ENCODE data around the gene ATP2B2.
"Not testable (repeated sequence)": the region's sequence is repeated elsewhere in the genome, so short reads cannot be mapped to it uniquely, and the experiment has no call there.

Gene ATP2B2

DNA sequence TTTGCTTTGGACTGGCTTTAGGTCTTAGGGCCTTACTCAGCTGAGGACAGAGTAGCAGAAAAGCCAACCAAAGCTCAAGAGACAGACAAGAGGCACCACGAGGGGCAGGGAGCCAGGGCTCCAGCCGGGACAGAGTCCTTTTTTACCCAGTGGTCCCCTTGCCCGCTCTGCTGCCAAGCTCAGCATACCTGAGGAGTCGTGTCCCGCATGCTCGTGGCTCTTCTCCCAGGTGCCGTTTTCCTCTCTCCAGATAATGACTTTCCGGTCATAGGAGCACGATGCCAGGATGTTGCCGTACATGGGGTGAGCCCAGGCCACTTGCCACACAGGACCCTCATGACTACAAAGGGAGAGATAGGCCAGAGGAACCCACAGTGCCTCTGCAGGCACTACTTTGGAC is 193.0 kb downstream of the ATP2B2 start:
- DNase-seq (ENCODE audit: low read depth, low spot score) = no peak
- no peak overlapping the region for H3K4me3 ChIP-seq (ENCODE audit: low read length)

DNA sequence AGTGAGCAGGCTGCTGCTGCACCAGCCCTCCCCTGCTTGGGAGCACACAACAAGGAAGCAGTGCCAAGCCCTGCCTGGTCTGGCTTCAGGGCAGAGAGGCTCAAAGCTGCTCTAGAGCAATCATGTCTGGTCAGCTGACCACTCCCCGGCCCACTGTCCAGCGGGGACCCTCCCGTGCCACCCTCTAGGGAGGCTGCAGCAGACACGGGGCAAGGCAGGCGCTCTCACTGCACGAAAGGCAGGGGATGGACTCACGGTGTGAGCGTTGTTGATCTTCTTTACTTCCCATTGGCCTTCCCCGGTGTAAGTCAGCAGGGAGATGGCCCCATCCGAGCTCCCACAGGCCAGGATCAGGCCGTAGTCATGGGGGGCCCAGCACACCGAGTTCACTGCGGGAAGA is 193.7 kb downstream of the ATP2B2 start:
- H3K4me3 ChIP-seq (ENCODE audit: low read length) = no peak overlapping the region
- DNase-seq (ENCODE audit: low read depth, low spot score) = no peak

DNA sequence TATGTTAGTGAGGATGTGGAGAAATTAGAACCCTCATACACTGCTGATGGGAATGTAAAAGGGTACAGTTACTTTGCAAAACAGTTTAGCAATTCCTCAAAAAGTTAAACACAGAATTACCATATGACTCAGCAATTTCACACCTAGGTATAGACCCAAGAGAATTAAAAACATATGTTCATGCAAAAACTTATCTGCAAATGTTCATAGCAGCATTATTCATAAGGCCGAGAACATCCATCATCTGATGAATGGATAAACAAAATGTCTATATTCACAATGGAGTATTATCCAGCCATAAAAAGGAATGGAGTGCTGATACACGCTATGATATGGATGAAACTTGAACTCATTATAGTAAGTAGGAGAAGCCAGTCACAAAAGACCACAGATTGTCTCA is 194.8 kb downstream of the ATP2B2 start:
- DNase-seq (ENCODE audit: low read depth, low spot score) = no peak
- H3K4me3 ChIP-seq (ENCODE audit: low read length) = no peak overlapping the region

DNA sequence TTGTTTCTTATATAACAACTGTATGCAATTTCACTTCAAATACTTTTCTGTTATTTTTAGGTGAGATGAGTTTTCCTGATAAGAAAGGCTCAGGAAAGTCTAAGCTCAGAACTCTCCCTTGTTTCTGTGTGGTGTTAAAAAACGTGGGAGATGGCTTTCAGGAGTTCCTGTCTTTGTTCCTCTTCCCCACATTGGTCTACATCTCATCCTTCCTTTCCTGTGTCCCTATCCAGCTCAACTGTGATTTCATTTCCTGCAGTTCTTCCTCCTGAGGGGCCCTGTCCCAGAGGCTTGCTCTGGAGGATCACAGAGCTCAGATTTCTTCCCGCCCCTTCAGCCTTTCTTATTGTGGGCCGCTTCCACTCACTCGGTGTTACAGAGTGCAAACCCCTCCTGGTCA is 195.7 kb downstream of the ATP2B2 start:
- DNase-seq (ENCODE audit: low read depth, low spot score) = no peak
- no peak overlapping the region for H3K4me3 ChIP-seq (ENCODE audit: low read length)

DNA sequence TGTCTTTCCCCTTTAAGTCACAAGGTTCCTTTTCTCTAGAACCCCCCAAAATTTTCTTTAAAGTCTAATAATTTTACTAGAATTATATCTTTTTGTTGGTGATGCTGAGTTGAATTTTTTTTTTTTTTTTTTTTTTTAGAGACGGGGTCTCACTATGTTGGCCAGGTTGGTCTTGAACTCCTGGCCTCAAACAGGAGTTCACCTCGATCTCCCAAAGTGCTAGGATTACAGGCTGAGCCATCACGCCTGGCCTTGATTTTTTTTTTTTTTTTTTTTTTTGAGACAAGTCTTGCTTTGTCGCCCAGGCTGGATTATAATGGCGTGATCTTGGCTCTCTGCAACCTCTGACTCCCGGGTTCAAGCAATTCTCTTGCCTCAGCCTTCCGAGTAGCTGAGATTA is 196.7 kb downstream of the ATP2B2 start:
- DNase-seq (ENCODE audit: low read depth, low spot score) = no peak
- H3K4me3 ChIP-seq (ENCODE audit: low read length) = no peak overlapping the region

DNA sequence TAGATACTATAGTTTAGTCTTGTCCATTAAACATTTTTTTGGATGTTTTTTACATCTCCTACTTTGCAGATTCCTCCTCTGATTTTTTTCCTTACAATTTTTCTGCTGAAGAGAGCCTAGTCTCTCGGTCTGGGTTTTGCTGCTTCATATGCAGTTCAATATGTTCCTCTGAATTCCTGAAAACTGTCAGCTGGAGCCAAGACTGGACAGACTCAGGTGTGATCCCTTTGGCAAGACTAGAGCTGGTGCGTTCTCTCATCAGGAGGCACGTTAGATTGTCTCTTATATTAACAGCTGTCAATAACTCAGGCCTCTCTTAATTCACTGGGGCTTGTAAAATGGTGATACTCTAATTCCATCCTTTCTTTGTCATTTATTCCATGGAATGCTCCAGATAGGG is 199.2 kb downstream of the ATP2B2 start:
- no peak for DNase-seq (ENCODE audit: low read depth, low spot score)
- H3K4me3 ChIP-seq (ENCODE audit: low read length) = no peak overlapping the region

DNA sequence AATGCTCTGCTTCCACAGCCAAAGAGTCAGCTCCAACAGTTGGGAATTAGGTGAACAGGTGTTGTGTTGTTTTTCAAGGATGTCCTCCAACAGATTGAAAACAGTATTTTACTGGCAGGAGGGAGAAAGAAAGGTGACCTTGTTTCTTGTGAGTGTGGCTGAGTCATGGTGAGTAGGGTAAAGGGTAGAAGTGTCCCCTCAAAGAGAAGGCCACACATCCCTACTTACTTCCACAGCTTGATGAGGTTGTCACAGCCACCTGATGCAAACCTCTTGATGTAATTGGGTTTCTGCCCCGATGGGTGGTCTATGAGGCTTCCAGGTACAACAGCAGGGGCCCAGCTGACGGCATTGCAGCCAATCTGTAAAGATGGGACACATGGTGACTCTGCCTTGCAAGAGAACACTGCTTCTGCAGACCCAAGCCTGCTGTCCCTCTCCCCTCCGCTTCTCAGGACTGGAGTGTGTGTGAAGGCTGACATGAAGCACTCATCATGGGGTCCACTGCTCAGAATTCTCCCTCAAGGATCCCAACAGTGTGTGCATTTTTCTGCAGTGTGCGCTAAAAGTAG is 200.0 kb downstream of the ATP2B2 start:
- DNase-seq (ENCODE audit: low read depth, low spot score) = no peak
- no peak overlapping the region for H3K4me3 ChIP-seq (ENCODE audit: low read length)

DNA sequence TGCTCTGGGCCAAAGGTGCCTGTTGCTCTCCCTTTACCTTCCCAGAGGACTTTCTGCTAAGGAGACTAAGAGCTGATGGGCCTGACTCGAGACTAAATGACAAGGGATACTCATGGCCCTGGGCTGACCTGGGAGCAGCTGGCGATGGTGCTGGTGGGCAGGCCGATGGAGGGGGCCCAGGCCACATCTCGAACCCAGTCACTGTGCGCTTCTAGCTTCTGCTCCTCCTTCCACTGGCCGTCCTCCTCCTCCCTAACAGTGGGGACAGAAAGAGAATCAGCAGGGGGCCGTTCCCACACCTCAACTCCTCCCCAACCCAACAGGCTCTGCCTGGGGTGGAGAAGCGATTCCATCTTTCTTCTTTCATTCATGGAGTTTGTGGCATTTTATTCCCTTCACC is 200.5 kb downstream of the ATP2B2 start:
- H3K4me3 ChIP-seq (ENCODE audit: low read length) = no peak overlapping the region
- DNase-seq (ENCODE audit: low read depth, low spot score) = no peak

DNA sequence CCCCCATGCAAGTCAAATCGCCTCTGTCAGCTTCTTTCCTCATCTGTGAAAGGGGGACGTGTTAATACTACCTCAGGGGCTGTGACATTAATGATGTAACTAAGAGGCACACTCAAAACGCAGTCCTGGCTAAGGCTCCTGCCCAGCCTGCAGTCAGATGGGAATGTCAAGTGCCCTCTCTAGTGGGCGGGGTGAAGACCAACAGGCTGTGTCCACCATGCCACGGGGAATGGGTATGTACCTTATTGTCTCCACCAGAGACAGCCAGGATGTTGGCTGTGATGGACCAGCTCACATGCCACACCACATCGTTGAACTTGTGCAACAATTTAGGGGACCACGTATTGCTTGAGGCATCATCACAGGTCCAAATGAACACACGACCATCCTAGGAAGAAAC is 201.6 kb downstream of the ATP2B2 start:
- no peak for DNase-seq (ENCODE audit: low read depth, low spot score)
- no peak overlapping the region for H3K4me3 ChIP-seq (ENCODE audit: low read length)

DNA sequence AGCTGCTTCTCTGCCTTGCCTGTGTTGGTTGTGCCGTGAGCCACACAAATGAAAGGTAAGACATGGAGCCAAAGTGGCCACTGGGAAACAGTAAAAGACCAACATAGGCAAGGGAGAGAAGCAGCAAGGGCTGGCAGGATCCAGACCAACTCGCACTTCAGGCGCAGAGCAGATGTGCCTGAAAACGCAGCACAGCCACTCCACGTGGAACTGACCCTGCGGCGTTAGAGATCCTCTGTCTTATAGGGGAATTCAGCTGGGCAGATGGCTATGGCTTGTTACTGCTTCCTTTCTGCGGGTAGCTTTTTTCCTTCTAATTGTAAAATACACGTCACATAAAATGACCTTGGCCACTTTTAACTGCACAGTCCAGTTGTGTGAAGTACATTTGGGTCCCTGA is 202.3 kb downstream of the ATP2B2 start:
- H3K4me3 ChIP-seq (ENCODE audit: low read length) = no peak overlapping the region
- DNase-seq (ENCODE audit: low read depth, low spot score) = no peak

DNA sequence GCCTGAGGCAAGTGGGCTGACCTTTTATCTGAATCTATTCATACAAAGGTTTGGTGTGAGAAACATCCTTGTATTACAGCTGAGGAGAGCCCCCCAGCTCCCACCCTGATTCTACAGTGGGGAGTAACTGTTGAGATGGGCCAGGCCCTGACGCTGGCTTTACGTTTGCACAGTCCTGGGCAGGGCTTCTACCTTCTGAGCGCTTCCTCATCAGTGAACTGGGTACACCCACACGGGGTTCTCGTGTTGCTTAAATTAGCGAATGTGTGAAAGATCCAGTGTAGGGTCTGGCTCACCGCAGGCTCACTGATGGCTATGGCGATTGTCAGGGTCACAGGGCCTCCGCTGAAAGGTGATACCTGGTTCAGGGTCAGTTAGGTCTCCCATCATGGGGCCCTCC is 205.3 kb downstream of the ATP2B2 start:
- no peak overlapping the region for H3K4me3 ChIP-seq (ENCODE audit: low read length)
- DNase-seq (ENCODE audit: low read depth, low spot score) = no peak

DNA sequence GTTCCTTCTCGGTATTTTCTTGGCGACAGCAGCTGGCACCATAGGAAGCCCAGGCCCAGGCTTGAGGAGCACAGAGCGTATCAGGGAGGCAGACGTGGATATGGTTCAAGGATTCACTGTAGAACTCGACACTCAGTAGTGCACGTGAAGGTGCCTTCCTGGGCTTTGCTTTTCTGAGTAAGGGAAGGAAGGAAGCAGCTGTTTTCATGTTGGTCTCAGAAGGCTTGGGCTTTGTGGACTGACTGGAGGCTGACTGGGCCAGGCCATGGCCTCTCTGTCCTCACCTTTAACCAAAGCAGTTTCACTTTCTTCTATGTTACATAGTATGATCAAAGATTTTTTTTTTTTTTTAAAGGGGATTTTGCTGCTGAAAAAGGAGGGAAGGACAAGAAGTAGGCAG is 205.7 kb downstream of the ATP2B2 start:
- no peak overlapping the region for H3K4me3 ChIP-seq (ENCODE audit: low read length)
- no peak for DNase-seq (ENCODE audit: low read depth, low spot score)

DNA sequence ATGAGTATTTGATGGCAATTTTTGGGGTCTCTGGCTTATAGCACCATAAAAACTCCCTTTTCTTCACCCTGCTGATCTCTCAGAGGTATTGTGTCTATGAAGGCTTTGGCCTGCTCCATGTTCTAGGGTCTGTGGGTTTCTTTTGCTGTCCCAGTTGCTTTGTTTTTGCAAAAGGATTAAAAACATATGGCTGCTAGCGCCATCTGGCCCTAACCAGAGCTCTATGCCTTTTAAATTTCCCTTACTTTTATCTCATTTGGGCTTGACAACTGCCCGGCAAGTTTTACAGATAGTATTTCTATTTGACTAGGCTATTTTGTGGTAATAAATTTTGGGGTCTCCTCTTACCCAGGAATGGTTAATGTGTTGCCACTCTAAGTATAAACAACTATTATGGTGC is 206.2 kb downstream of the ATP2B2 start:
- DNase-seq (ENCODE audit: low read depth, low spot score) = no peak
- no peak overlapping the region for H3K4me3 ChIP-seq (ENCODE audit: low read length)

DNA sequence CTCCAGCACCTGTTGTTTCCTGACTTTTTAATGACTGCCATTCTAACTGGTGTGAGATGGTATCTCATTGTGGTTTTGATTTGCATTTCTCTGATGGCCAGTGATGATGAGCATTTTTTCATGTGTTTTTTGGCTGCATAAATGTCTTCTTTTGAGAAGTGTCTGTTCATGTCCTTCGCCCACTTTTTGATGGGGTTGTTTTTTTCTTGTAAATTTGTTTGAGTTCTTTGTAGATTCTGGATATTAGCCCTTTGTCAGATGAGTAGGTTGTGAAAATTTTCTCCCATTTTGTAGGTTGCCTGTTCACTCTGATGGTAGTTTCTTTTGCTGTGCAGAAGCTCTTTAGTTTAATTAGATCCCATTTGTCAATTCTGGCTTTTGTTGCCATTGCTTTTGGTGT is 207.3 kb downstream of the ATP2B2 start:
- DNase-seq (ENCODE audit: low read depth, low spot score); H3K4me3 ChIP-seq (ENCODE audit: low read length): not testable (repeated sequence)

DNA sequence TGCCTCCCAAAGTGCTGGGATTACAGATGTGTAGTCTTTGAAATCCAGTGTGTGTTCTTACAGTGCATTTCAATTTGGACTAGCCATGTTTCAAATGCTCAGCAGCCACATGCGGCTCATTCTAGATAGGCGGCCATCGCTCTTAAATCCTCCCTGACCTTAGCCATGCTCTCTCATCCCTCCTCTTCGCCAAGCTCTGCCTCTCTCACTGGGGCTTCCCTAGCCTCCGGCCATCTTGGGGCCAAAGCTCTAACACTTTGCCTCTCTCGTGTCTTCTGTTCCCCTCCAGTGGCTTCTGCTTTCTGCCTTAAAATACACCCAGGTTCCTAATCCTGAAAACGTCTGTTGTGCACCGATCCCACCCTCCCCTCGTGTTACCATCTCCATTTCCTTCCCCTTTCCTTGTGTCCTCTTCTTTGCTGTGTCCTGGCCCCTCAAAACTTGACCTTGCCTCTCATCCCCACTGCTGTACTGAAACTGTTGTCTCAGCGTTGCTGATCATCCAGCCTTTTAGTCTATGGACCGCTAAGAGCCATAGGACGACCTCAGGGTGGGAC is 211.3 kb downstream of the ATP2B2 start:
- H3K4me3 ChIP-seq (ENCODE audit: low read length) = no peak overlapping the region
- DNase-seq (ENCODE audit: low read depth, low spot score) = no peak

DNA sequence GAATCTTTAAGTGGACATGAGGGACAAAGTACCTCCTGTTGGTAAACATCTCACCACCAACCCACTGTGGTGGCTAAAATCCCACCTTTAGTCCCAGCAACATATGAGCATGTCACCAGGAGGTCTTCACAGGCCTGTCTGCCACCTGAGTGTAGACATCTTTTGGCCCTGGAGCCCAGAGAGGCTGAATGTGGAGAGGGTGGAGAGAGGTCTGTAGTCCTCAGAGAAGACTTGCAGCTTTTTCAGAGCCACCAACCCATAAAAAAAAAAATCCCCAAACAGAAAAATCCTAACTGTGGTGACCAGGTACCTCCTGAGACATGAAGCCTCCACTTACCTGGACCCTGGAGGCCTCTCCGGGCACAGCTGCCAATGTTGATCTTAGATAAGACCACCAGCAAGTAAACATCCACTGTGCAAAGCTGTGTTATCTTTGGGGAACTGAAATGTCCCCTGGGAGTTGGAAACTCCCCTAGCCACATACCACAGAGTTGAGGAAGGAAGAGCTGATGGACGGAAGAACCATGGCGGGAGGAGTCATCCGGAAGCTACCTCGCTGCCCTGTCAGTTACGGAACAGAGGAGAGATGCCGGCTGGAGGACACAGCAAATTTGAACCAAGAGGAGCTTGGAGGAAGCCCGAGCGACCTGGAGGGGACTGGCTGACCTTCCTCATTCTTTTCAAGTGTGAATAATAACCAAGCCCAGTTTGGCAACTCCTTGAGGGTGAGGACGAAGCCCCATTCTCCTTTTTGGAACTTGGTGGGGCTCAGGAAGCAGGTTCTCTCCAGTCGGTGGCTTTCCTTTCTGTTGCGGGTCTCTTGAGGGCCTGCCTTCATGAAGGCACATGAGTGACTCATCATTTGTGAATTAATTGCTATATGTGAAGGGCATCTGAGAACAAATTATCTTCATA is 212.6 kb downstream of the ATP2B2 start, which contains the start of gene GHRL:
GHRL (minus strand) TSS at position 443 of the 915 bp plus-strand sequence. CDS start 2,767 bp downstream, outside the sequence.
- H3K4me3 ChIP-seq (ENCODE audit: low read length) = no peak within 1 kb of the TSS
- DNase-seq (ENCODE audit: low read depth, low spot score) = no peak

DNA sequence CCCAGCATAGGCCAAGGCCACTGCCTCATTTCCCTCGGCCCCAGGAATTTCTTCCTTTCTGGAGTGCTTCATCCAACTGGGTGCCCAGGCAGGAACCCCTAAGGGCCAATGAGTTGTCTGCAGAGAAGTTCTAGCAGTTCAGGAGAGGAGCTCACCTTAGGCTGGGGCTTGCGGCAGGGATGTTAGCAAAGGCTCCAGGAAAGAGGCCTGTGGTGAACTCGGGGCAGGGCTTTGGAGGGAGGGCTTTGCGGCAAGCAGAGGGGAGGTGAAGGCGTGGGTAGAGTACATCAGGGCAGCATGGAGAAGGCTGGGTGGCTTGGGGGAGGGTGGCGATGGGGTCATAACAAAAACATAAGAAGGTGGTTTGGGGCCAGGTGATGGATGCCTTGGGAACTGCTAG is 213.7 kb downstream of the ATP2B2 start:
- DNase-seq (ENCODE audit: low read depth, low spot score) = no peak
- H3K4me3 ChIP-seq (ENCODE audit: low read length) = no peak overlapping the region

DNA sequence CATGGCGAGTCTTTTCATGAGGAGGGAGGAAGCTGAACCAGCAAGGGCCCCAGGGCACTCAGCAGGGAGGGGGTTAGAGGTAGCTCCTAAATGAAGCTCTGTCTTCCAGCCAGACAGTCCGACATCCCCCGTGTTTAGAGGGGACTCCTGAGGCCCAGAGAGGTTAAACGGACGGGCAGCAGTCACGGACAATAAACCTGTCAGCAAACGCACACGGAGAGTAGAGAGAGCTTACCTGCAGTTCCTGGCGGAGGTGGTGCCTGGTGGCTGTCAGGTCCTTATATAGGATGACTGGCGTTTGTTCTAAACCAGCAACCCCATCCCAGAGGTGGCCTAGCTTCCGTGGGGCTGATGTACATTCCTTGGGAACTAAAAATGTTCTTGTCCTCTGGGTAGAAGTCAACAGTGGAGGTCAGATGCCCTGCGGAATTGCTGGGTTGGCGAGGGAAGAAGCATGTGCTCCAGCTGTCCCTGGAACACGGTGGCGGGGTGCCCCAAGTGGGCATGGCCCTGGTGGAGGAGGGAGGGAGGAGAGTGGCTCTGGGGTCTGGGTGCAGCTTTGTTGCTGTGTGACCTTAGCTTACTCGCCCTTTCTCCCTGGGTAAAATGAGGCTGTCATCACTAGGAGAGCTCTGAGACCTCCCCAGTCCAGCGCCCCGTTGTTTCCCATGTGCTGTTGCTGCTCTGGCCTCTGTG is 214.8 kb downstream of the ATP2B2 start:
- DNase-seq (ENCODE audit: low read depth, low spot score) = no peak

DNA sequence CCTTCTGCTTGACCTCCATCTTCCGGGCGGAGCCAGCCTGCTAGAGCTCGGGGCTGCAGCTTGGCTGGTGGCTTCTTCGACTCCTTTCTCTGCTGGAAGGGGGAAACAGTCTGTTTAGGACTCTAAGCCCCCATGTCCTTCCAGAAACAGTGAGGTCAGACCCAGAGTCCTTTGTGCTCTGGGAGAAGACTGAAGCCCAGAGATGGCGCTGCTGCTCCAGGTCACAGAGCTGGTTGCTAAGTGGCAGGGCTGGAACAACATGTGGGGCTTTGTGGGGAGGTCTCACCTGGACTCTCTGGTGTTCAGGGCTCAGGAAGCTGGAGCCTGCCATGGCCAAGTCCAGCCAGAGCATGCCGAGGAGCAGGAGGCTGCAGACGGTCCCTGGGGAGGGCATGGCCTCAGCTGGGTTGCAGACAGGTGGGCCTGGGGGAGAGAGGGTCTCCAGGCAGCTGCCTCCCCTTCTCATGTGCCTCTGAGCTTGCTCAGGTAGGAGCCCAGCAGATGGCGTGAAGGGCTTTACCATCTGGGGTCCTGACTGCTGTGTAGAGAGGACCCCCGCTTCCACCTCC is 215.5 kb downstream of the ATP2B2 start:
- no peak overlapping the region for H3K4me3 ChIP-seq (ENCODE audit: low read length)
- DNase-seq (ENCODE audit: low read depth, low spot score) = no peak

More for the DNA sequence above, 214.8 kb downstream of the ATP2B2 start:
- no peak overlapping the region for H3K4me3 ChIP-seq (ENCODE audit: low read length)

DNA sequence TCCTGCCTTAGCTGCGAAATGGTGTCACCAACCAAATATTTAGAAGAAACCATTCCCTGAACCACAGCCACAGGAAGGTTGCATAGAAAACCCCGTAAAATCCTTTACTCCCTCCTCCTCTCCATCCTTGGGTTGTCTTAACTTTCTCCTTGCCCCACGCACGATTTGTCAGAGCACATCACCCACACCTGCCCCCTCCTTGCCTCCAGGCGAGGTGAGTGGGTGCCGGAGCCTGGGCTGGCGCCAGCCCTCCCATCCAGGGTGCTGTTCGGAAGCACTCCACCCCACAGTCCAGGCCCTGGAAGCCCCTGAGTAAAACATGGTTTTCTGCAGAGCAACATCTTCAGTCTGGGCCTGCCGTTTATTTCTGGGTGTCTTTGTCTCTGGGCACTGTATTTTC is 216.3 kb downstream of the ATP2B2 start:
- H3K4me3 ChIP-seq (ENCODE audit: low read length) = no peak overlapping the region
- DNase-seq (ENCODE audit: low read depth, low spot score) = no peak
